ENCODE results near the gene APBB2.

- no peak for TF ChIP-seq CTCF (IDR thresholded peaks at IDR 0.05; ENCODE audit: low read length)
- no peak for TF ChIP-seq EZH2 (IDR thresholded peaks at IDR 0.05; ENCODE audit: borderline replicate concordance, low read length)
These were observed 287.3 kb downstream of the APBB2 start for GRCh38 chr4:40927074-40927473.

Data from OCI-LY1 (cell line).